Kidney epithelial cell (primary cell): ENCODE measurements around the gene VAC14. TPM values are rescaled to one million over a fixed set of nuclear protein-coding genes. Genes with fewer than 3 reads are reported as not detected.

Experiments used
- DNase-seq: peaks from one replicate; pipeline ENCODE4 v3.0.0-alpha.2; 2010; ENCODE audit warnings: low read depth
- H3K27me3 ChIP-seq: 2 replicates; pipeline ENCODE4 v1.6.0; 2011; ENCODE audit warnings: low read length; ENCODE audit not compliant: control insufficient read depth, insufficient read depth
- H3K36me3 ChIP-seq: 2 replicates; pipeline ENCODE4 v1.5.1; 2011; ENCODE audit warnings: low read length; ENCODE audit not compliant: control insufficient read depth, insufficient read depth
- H3K4me3 ChIP-seq: 2 replicates; pipeline ENCODE4 v1.5.1; 2011; ENCODE audit warnings: low read depth, mild to moderate bottlenecking, control low read depth, low read length
- total RNA-seq: library from RNA; depleted of rRNA; stranded (reverse); fragments of >200 nt; gene quantifications from 2 replicates; pipeline ENCODE4 v1.2.3, GENCODE V29; 2015
- TF ChIP-seq, protein P1 (sequence below): IDR thresholded peaks from 2 replicates; pipeline ENCODE4 v1.5.1; 2011; ENCODE audit warnings: mild to moderate bottlenecking, moderate library complexity, low read length, control low read depth, inconsistent platforms; ENCODE audit not compliant: insufficient read depth, poor library complexity, severe bottlenecking

VAC14 gene
- total RNA-seq, 1 donor from 2014 or later = 61.3 TPM

DNA sequence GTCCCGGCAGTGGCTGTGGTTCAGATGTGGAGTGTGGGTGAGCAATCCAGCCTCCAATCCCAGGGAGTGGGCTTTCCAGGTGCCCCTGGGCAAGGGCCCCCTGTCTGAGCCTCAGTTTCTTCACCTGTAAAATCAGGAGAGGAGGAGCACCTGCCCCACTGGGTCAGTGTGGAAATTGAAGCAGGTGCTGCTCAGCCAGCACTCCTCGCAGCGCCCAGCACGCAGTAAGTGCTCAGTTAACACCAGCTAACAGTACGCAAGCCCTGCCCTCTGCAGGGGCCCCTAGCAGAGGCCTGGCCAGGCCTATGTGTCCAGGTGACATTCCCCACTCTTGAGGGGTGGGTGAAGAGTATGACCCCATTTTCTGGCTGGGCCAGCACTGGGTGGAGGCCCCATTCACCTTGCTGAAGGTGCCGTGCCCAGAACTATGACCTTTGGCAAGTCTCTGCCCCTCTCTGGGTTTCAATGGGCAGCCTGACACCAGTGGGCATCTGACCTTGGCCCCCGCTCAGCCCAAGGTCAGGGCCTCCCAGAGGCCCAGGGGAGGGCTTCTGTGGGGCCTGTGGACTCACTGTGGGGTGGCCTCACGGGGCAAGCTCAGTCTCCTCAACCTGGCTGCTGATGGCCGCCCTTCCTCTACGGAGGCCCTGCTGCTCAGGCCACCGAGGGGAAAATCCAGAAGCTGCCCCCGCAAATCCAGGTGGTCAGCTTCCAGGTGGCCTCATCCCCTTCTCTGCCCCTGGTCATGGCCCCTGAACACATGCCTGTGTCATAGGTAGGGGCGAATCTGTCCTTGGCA lies 117.6 kb downstream of the VAC14 start:
- Histone ChIP-seq H3K36me3 (no peaks in the 10 kb centered on the region), H3K27me3 (no peaks in the 10 kb centered on the region), H3K4me3 (no peak overlapping the region)
- TF ChIP-seq, protein P1, sequence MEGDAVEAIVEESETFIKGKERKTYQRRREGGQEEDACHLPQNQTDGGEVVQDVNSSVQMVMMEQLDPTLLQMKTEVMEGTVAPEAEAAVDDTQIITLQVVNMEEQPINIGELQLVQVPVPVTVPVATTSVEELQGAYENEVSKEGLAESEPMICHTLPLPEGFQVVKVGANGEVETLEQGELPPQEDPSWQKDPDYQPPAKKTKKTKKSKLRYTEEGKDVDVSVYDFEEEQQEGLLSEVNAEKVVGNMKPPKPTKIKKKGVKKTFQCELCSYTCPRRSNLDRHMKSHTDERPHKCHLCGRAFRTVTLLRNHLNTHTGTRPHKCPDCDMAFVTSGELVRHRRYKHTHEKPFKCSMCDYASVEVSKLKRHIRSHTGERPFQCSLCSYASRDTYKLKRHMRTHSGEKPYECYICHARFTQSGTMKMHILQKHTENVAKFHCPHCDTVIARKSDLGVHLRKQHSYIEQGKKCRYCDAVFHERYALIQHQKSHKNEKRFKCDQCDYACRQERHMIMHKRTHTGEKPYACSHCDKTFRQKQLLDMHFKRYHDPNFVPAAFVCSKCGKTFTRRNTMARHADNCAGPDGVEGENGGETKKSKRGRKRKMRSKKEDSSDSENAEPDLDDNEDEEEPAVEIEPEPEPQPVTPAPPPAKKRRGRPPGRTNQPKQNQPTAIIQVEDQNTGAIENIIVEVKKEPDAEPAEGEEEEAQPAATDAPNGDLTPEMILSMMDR = no peak
- no peak for DNase-seq

DNA sequence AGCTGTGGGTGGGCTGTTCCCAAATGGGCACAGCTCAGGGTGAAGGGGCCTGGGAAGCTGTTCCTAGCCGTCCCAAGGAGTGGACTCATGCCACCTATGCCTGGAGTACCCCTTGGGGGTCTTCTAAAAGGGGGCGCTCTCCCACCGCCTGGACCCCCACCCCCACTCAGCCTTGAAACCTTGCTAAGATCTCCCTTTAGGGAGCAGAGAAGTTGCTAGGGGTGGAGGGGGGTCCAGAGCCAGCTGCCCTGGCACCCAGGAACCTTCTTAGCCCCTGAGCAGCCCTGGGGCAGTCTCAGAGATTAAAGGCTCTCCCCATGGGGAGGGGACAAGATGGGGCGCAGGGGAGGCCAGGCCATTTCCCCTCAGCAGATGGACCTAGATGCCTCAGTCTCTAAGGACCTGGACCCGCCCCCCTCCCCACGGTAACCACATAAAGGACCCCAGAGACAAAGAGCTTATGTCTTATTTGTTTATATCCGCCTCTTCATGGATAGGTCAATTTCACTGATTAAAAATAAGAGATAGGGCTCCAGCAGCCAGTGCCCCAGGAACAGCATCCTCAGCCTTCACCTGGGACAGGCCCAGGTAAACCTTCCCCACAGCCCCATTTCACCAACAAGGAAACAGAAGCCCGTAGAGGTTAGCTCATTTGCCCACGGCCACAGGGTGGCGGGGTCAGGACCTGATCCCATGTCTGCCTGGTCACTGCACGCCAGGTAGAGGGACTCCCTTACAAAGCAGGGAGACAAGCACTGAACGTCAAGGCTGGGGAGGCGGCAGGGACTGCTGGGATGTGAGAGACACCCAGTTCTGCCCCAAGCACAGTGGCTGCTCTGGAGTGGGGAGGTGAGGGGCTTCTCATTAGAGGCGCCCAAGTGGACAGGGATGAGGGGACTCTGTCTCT lies 118.5 kb downstream of the VAC14 start:
- H3K36me3 ChIP-seq = peaks cover 4% of the 10 kb centered on the region
- TF ChIP-seq, protein P1 = no peak
- H3K27me3 ChIP-seq = no peaks in the 10 kb centered on the region
- DNase-seq = no peak
- no peak overlapping the region for H3K4me3 ChIP-seq

DNA sequence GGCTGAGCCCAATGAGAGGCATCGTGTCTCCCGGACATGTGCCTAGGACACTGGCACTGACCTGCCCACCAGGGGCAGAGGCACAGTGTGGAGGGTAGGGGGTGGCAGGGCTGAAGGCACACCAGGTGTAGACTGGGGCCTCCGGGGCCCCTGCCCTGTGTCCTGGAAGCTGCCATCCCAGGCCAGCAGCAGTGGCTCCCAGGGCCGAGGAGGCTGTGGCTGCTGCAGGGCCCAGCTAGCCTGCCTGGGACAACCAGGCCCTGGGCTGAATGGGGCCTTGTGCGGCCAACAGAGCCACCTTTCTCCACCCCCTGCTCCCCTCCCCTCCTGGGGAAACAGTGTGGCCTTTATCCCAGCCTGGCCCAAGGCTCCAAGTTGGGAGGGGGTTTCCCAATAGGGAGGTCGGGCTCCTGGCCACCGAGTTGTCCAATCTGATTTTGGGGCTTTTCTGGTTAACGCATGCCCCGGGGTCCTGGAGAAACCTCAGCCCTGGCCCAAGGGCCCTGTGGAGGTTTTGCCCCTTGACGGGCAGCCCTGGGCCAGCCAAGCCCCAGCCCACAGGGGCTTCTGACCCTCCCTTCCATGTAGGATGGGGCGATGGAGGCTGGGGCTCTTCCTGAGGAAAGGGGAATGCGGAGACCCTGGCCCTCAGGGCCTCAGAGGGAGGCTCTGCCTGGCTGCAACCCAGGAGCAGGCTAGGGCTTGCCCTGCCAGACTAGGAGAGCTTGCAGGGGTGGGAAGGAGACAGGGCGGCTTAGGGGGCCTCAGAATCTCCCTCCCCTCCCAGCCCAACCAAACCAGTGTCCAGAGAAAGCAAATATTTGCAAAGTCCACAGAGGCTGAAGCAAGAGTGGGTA lies 119.3 kb downstream of the VAC14 start:
- Histone ChIP-seq H3K36me3 (peaks cover 4% of the 10 kb centered on the region), H3K4me3 (no peak overlapping the region), H3K27me3 (no peaks in the 10 kb centered on the region)
- TF ChIP-seq, protein P1 = no peak
- DNase-seq = no peak

DNA sequence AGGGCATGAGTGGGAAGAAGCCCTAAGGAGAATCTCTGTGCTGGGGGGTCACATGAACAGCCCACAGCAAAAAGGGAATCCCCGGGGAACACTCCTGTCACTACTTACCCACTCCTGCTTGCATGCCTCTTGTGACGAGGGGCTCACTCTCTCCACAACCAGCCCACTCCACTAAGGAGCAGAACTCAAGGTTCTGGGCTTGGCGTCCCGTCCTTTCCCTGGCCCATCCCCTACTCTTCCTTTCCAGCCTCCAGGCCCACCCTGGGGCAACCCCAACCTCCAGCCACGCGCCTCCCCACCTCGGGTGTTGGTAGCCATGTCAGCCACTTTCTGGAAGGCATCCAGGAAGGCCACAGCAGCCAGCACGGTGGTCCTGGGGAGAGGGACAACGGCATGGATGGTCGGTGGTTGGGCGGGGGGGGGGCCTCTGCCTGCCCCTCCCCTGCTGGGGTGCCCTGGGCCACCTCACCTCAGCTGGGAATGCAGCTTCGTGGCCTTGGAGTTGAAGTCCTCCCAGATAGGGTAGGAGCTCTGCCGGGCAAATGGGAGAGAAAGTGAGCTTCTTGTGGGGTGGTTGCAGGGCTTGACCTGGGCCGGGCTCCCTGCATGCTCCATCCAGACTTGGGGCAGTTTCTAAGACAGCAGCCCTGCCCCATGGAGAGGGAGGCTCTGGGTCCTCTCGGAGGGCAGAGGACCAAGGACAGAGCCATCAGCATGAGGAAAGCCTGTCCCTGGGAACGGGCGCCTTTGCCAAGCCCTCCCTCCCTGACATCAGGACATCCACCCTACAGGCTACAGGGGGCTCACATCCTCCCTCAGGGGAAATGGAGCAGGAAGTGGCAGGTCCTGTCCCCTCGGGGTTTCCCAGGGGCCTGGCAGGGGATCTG lies 120.2 kb downstream of the VAC14 start:
- H3K4me3 ChIP-seq = no peak overlapping the region
- no peak for DNase-seq
- H3K36me3 ChIP-seq = peaks cover 4% of the 10 kb centered on the region
- H3K27me3 ChIP-seq = no peaks in the 10 kb centered on the region
- TF ChIP-seq, protein P1 = no peak
